ENCODE measurements around the gene CHD8. TPM values are rescaled to one million over a fixed set of nuclear protein-coding genes. Genes with fewer than 3 reads are reported as not detected.

CHD8 gene
- total RNA-seq, 1 donor from 2014 or later = 43.9 TPM

DNA sequence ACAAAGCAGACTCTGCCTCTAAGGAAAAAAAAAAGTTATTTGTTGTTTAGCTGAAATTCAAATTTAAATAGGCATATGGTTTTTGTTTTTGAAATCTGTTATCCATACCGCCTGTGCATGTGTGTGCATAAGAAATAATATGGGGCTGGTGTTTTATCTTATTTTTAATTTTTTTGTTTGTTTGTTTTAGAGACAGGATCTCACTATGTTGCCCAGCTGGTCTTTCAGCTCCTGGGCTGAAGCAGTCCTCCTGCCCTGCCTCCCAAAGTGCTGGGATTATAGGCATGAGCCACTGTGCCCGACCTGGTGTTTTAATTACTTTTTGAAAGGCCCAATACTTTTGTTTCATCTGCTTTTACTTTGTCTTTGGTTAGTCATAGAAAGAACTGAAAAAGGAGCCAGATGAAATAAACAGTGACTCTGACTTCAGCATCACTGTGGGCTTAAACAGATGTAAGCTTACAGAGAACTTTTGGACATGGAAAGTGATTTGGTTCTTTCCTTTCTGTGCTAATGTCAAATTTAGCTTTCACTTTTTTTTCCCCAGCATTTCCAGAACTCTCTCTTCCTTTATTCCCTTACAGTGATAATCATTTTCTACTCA lies 109.3 kb downstream of the CHD8 start:
- no peak for TF ChIP-seq CTCF (conservative IDR thresholded peaks at IDR 0.05; ENCODE audit: low read depth, low read length)
- H3K4me3 ChIP-seq (ENCODE audit: low read depth, low read length) = no peak overlapping the region
- no peak for DNase-seq (ENCODE audit: low read depth)

DNA sequence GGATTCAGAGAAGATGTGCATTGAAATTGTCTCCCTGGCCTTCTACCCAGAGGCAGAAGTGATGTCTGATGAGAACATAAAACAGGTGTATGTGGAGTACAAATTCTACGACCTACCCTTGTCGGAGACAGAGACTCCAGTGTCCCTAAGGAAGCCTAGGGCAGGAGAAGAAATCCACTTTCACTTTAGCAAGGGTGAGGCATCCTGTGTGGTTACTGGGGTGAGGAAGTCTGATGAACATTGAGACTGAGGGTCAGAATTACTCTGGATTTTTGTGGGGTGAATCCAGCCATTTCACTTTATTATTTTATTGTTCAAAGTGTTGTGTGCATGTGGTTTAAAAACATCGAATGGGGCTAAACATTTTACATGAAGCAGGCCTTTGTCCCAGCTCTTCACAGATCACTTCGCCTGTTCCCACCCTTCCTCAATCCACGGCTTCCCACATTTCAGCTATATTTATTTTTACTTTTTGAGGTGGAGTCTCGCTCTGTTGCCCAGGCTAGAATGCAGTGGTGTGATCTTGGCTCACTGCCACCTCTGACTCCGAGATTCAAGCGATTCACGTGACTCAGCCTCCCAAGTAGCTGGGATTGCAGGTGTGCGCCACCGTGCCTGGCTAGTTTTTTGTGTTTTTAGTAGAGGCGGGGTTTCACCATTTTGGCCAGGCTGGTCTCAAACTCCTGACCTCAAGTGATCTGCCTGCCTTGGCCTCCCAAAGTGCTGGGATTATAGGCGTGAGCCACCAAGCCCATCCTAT lies 112.7 kb downstream of the CHD8 start:
- DNase-seq (ENCODE audit: low read depth) = no peak
- no peak overlapping the region for H3K4me3 ChIP-seq (ENCODE audit: low read depth, low read length)

More for the DNA sequence above, 112.7 kb downstream of the CHD8 start:
- TF ChIP-seq CTCF (conservative IDR thresholded peaks at IDR 0.05; ENCODE audit: low read depth, low read length) = no peak

Other genes with a start within 250 kb of the CHD8 start
- 755 and 938 TPM in 2 replicates for gene HNRNPC, start 186.7 kb downstream of the CHD8 start, total RNA-seq
- 0.07 TPM in 1 of 2 replicates, not detected in the other for gene RPGRIP1, start 176.0 kb downstream of the CHD8 start, total RNA-seq
- 74.7 and 107 TPM in 2 replicates for gene SUPT16H, start 72.1 kb downstream of the CHD8 start, total RNA-seq
- gene RAB2B, start 20.8 kb upstream of the CHD8 start, total RNA-seq = 11.7 and 13.2 TPM in 2 replicates
- 28.2 and 28.8 TPM in 2 replicates for gene TOX4, start 21.1 kb upstream of the CHD8 start, total RNA-seq
- 78.9 and 81.7 TPM in 2 replicates for gene METTL3, start 55.2 kb upstream of the CHD8 start, total RNA-seq
- 12.1 and 29.7 TPM in 2 replicates for gene SALL2, start 70.2 kb upstream of the CHD8 start, total RNA-seq
- not detected in 2 replicates for gene OR10G3, start 124.0 kb upstream of the CHD8 start, total RNA-seq
- not detected in 2 replicates for gene OR10G2, start 178.8 kb upstream of the CHD8 start, total RNA-seq
- gene OR4E2, start 197.7 kb upstream of the CHD8 start, total RNA-seq = not detected in 2 replicates
- gene OR4E1, start 217.7 kb upstream of the CHD8 start, total RNA-seq = not detected in 2 replicates

All from epithelial cell of proximal tubule (primary cell).